Right atrium auricular region (tissue), 2 donors: ENCODE results near the gene SLFN12. TPM values are rescaled to one million over a fixed set of nuclear protein-coding genes. Genes with fewer than 3 reads are reported as not detected.

Source experiments
- DNase-seq: peaks from one replicate; pipeline ENCODE4 v3.0.0-alpha.2; 2019; ENCODE audit warnings: low spot score
- H3K27ac ChIP-seq, 2 donors: fragments of 200-600 bp; sonication (generic); 1 replicate in 1 of 2; 2 replicates in 1 of 2; pipeline ENCODE4 v1.5.1; 2016 to 2019
- H3K27me3 ChIP-seq, 2 donors: fragments of 200-600 bp; sonication (generic); one replicate each; pipeline versions ENCODE4 v1.5.1 to v1.6.0; 2017 to 2019
- H3K36me3 ChIP-seq: fragments of 200-600 bp; sonication (generic); one replicate; pipeline ENCODE4 v1.5.1; 2016
- H3K4me1 ChIP-seq, 2 donors: fragments of 200-600 bp; sonication (generic); one replicate each; pipeline versions ENCODE4 v1.5.1 to v1.6.0; 2017 to 2019
- H3K4me3 ChIP-seq, 2 donors: fragments of 200-600 bp; sonication (generic); 1 replicate in 1 of 2; 2 replicates in 1 of 2; pipeline ENCODE4 v1.5.1; 2017 to 2019; ENCODE audit warnings: mild to moderate bottlenecking in 1 of 2, moderate library complexity in 1 of 2
- H3K9me3 ChIP-seq, 2 donors: fragments of 200-600 bp; sonication (generic); one replicate each; pipeline ENCODE4 v1.5.1; 2019
- total RNA-seq, 2 donors: library from RNA; depleted of rRNA; stranded (reverse); fragments of >200 nt; gene quantifications; one replicate each; pipeline ENCODE4 v1.1.0, GENCODE V29; 2016
- TF ChIP-seq, protein P1 (sequence below), 2 donors: fragments of 200-600 bp; sonication (generic); IDR thresholded peaks; one replicate each; pipeline ENCODE4 v1.5.1; 2019; ENCODE audit warnings: antibody characterized with exemption in 2 of 2

The SLFN12 gene
- total RNA-seq = 1 to 10 TPM; 3.4 to 3.6 TPM

DNA sequence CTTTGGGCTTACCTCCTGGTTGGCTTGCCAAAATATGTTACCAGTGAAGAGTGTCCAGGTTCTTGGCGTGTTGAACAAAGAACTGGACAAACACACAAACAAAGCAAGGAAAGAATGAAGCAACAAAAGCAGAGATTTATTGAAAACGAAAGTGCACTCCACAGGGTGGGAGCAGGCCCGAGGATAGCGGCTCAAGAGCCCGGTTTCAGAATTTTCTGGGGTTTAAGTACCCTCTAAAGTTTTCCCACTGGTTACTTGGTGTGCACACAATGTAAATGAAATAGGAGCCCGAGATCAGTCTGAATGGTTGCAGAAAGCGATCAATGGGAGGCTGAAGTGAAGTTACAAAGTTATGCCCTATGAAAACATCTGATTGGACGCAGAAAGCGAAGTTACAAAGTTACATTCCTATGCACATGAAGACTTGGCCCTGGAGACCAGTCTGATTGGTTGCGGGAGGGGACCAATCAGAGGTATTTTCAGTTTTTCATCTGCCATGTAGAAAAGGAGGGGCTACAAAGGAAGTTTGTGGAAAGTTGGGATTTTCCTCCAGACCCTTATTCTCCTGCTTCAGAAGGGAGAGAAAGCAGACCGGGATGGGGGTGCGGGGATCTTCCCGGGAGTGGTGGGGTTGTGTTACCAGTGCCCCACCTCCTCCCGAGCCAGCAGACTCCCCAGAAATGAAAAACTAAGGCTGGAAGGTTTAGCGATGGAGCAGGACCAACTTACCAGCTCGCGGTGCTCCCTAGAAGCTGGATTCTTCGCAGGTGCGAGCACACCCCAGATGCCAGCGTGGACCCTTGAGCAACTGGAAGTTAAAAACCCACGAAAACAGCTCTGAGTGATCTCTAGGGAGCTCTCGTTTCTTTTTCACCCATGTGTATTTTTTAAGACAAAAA lies at the start of gene SLFN12:
TSS of gene SLFN12 (minus strand) at position 325 of the 899 bp plus-strand sequence. CDS start 9,472 bp downstream, outside the sequence.
- peaks cover 0 to 31% of the 10 kb centered on the region in 2 donors for H3K4me1 ChIP-seq
- H3K4me3 ChIP-seq = peak within 1 kb of the TSS; percentile 47 to 62
- H3K27ac ChIP-seq = peak within 1 kb of the TSS; percentile 86 to 89
- H3K27me3 ChIP-seq = no peaks in the 10 kb centered on the region
- DNase-seq = peak; percentile 79
- TF ChIP-seq, protein P1, sequence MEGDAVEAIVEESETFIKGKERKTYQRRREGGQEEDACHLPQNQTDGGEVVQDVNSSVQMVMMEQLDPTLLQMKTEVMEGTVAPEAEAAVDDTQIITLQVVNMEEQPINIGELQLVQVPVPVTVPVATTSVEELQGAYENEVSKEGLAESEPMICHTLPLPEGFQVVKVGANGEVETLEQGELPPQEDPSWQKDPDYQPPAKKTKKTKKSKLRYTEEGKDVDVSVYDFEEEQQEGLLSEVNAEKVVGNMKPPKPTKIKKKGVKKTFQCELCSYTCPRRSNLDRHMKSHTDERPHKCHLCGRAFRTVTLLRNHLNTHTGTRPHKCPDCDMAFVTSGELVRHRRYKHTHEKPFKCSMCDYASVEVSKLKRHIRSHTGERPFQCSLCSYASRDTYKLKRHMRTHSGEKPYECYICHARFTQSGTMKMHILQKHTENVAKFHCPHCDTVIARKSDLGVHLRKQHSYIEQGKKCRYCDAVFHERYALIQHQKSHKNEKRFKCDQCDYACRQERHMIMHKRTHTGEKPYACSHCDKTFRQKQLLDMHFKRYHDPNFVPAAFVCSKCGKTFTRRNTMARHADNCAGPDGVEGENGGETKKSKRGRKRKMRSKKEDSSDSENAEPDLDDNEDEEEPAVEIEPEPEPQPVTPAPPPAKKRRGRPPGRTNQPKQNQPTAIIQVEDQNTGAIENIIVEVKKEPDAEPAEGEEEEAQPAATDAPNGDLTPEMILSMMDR (IDR thresholded peaks at IDR 0.05) = no peak
- no peaks in the 10 kb centered on the region for H3K9me3 ChIP-seq
- H3K36me3 ChIP-seq = no peaks in the 10 kb centered on the region

DNA sequence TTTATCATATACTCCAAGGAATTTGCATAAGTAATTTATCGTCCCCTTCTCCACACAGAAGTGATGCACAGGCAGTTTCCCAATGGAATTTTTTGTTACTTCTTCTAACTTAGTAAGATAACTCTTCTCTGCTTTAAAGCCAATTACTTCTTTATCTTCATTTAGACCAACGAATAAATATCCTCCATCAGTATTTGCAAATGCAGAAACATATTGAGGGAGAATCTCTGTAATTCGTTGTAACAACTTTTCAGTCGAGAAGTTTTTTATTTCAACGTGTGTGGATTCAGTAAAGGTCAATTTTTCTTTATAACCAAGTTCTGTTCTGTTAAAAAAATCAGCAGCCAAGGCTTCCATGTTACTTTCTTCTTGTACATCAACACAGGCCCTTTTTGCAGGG lies 47.0 kb upstream of the SLFN12 start:
- H3K36me3 ChIP-seq = no peaks in the 10 kb centered on the region
- no peaks in the 10 kb centered on the region for H3K4me1 ChIP-seq
- no peak for DNase-seq
- peaks cover 0 to 4% of the 10 kb centered on the region in 2 donors for H3K9me3 ChIP-seq
- H3K4me3 ChIP-seq = no peak overlapping the region
- TF ChIP-seq, protein P1 (IDR thresholded peaks at IDR 0.05) = no peak
- no peaks in the 10 kb centered on the region for H3K27me3 ChIP-seq
- H3K27ac ChIP-seq = no peak overlapping the region

DNA sequence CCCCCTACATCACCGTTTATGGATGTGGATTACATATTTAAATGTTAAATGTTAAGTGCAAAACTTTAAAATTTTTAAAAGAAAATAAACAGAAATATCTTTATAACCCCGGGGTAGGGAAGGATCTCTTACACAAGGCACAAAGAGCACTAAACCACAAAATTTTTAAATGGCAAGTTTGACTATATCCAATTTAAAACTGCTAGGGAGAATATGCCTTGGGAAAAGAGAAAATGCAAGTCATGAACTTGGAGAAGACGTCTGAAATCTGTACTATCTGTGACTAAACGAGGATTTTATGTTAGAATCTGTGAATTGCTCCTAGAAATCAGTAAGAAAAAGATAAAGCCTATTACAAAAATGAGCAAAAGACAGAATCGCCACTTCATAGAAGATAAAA lies 44.9 kb upstream of the SLFN12 start:
- peaks cover 0 to 4% of the 10 kb centered on the region in 2 donors for H3K9me3 ChIP-seq
- no peak overlapping the region for H3K4me3 ChIP-seq
- TF ChIP-seq, protein P1 (IDR thresholded peaks at IDR 0.05) = no peak
- no peaks in the 10 kb centered on the region for H3K36me3 ChIP-seq
- no peaks in the 10 kb centered on the region for H3K27me3 ChIP-seq
- no peak for DNase-seq
- no peak overlapping the region for H3K27ac ChIP-seq
- H3K4me1 ChIP-seq = no peaks in the 10 kb centered on the region

DNA sequence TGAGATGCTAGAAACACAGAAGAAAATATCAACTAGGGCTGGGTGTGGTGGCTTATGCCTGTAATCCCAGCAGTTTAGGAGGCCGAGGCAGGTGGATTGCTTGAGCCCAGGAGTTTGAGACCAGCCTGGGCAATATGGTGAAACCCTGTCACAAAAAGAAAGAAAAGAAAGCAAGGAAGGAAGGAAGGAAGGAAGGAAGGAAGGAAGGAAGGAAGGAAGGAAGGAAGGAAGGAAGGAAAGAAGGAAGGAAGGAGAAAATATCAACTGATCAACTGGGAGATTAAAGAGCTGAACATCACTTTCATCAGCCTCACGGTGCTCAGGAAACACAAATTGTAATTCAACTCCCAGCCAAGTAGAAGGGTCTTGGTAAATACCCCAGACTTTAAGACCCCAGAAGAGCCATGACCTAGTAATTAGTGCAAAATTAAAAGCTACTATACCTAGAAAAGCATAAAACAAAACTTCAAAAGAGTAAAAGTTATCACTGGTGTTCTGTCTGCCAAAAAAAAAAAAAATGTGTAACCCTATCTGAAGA lies 44.1 kb upstream of the SLFN12 start:
- no peaks in the 10 kb centered on the region for H3K4me1 ChIP-seq
- no peaks in the 10 kb centered on the region for H3K27me3 ChIP-seq
- TF ChIP-seq, protein P1 (IDR thresholded peaks at IDR 0.05) = no peak
- no peak overlapping the region for H3K4me3 ChIP-seq
- no peaks in the 10 kb centered on the region for H3K36me3 ChIP-seq
- peaks cover 0 to 4% of the 10 kb centered on the region in 2 donors for H3K9me3 ChIP-seq
- no peak overlapping the region for H3K27ac ChIP-seq
- DNase-seq = no peak

DNA sequence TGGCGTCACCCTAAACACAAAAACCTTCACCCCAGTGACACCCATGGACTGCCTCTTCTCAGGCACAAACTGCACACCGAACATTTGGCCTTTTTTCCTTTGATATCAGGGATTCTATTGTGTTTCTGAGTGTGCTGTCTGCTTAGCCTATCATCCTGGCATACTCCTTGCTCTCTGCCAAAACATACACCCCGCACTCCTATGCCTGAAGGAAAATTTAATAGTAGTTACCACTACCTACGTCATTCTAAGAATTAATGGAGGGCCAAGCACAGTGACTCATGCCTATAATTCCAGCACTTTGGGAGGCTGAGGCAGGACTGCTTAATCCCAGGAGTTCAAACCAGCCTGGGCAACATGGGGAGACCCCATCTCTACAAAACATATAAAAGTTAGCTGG lies 36.2 kb upstream of the SLFN12 start:
- H3K36me3 ChIP-seq = no peaks in the 10 kb centered on the region
- H3K9me3 ChIP-seq = no peaks in the 10 kb centered on the region
- no peak for DNase-seq
- H3K27me3 ChIP-seq = no peaks in the 10 kb centered on the region
- H3K27ac ChIP-seq = no peak overlapping the region
- no peak overlapping the region for H3K4me3 ChIP-seq
- H3K4me1 ChIP-seq = no peaks in the 10 kb centered on the region
- TF ChIP-seq, protein P1 (IDR thresholded peaks at IDR 0.05) = no peak
